ENCODE results near the gene CDYL. TPM values are rescaled to one million over a fixed set of nuclear protein-coding genes. Genes with fewer than 3 reads are reported as not detected.

Gene CDYL
- polyA plus RNA-seq, 3 donors, result 2.9 to 21.2 (median 4.2) TPM

DNA sequence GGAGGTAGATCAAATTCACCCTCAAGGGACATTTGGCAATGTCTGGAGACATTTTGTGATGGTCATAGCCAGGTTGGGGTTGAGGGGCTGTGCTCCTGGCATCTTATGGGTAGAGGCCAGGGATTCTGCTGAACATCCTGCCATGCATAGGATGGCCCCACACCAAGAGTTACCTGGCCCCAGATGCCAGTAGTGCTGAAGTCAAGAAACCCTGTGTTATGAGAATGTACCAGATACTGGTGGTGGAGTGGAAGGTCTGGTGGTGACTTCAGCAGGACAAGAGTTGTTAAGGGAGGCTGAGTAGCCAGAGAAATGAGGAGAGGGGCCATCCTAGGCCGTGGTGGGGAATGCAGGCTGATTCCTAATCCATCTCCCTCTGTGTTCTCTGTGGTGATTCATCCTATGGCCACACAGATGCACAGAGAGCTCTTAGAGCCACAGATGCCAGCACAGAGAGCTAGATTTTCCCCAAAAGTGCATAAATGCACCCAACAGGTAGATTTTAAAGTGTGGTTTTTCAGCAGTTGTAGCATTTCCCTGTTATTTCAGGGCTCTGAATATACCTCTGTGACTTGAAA lies 43.6 kb downstream of the CDYL start:
- 100% methylated on average over 1 of the region's 1 CpG for WGBS (ENCODE audit: insufficient coverage)

GRCh38 chr6:4820704-4821276 lies 44.6 kb downstream of the CDYL start:
- intact Hi-C loops (cut with micrococcal nuclease), result no loop called here
- peaks cover 2 to 10% (median 8%) of the 10 kb centered on the region in 7 donors for H3K9me3 Mint-ChIP-seq
- DNase-seq, result no peak
- H3K27ac Mint-ChIP-seq, result no peak overlapping the region
- Histone ChIP-seq H3K9ac (ENCODE audit: insufficient read depth, low read length, poor library complexity, severe bottlenecking) (no peak overlapping the region), H3K27ac (ENCODE audit: low read depth in 1 of 2, low read length in 2 of 2) (no peak overlapping the region), H3K9me3 (replicated peaks in 1 of 2; ENCODE audit: control insufficient read depth in 1 of 2, insufficient read depth in 1 of 2, low read length in 2 of 2) (peaks cover 2 to 5% of the 10 kb centered on the region in 2 donors), H4K20me1 (ENCODE audit: insufficient read depth, low read length) (peaks cover 98% of the 10 kb centered on the region), H3K27me3 (ENCODE audit: control insufficient read depth in 2 of 2, insufficient read depth in 2 of 2, low read length in 2 of 2) (no peaks in the 10 kb centered on the region), H3K36me3 (replicated peaks in 1 of 2; ENCODE audit: control insufficient read depth in 1 of 2, insufficient read depth in 2 of 2, low read length in 2 of 2) (no peaks in the 10 kb centered on the region), H3K4me1 (ENCODE audit: control insufficient read depth in 1 of 2, insufficient read depth in 2 of 2, low read length in 2 of 2) (no peaks in the 10 kb centered on the region), H3K4me3 (replicated peaks in 1 of 3; ENCODE audit: low read depth in 2 of 3, low read length in 3 of 3) (no peak overlapping the region), H3K79me2 (ENCODE audit: insufficient read depth, low read length) (peaks cover 100% of the 10 kb centered on the region), H2AFZ (ENCODE audit: insufficient read depth, low read depth, low read length, poor library complexity, severe bottlenecking) (no peak overlapping the region), H3K4me2 (replicated peaks; ENCODE audit: extremely low read depth, low read length, poor library complexity, severe bottlenecking) (no peak overlapping the region)
- peaks cover 4 to 10% of the 10 kb centered on the region in 2 donors for H3K36me3 Mint-ChIP-seq
- H3K4me1 Mint-ChIP-seq, result peaks cover 6% of the 10 kb centered on the region
- no peaks in the 10 kb centered on the region for H3K27me3 Mint-ChIP-seq (ENCODE audit: low read depth in 3 of 3)
- H3K4me3 Mint-ChIP-seq, result no peak overlapping the region
- TF ChIP-seq, protein P1, sequence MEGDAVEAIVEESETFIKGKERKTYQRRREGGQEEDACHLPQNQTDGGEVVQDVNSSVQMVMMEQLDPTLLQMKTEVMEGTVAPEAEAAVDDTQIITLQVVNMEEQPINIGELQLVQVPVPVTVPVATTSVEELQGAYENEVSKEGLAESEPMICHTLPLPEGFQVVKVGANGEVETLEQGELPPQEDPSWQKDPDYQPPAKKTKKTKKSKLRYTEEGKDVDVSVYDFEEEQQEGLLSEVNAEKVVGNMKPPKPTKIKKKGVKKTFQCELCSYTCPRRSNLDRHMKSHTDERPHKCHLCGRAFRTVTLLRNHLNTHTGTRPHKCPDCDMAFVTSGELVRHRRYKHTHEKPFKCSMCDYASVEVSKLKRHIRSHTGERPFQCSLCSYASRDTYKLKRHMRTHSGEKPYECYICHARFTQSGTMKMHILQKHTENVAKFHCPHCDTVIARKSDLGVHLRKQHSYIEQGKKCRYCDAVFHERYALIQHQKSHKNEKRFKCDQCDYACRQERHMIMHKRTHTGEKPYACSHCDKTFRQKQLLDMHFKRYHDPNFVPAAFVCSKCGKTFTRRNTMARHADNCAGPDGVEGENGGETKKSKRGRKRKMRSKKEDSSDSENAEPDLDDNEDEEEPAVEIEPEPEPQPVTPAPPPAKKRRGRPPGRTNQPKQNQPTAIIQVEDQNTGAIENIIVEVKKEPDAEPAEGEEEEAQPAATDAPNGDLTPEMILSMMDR (IDR thresholded peaks at IDR 0.05), result no peak
- WGBS (ENCODE audit: insufficient coverage), result 98% methylated on average over 4 of the region's 5 CpGs

More for the DNA sequence above, 43.6 kb downstream of the CDYL start:
- Mint-ChIP-seq H3K27me3 (ENCODE audit: low read depth in 3 of 3) (no peaks in the 10 kb centered on the region), H3K4me1 (peaks cover 6% of the 10 kb centered on the region), H3K27ac (peak overlapping the region in 2 of 7 donors; percentile 57 to 68), H3K4me3 (no peak overlapping the region), H3K9me3 (peaks cover 0 to 7% (median 4%) of the 10 kb centered on the region in 7 donors), H3K36me3 (peaks cover 4 to 10% of the 10 kb centered on the region in 2 donors)
- DNase-seq, result no peak
- no peak overlapping the region for H3K4me3 ChIP-seq (replicated peaks in 1 of 3; ENCODE audit: low read depth in 2 of 3, low read length in 3 of 3)
- intact Hi-C loops (cut with micrococcal nuclease), result no loop called here
- H3K27me3 ChIP-seq (ENCODE audit: control insufficient read depth in 2 of 2, insufficient read depth in 2 of 2, low read length in 2 of 2), result no peaks in the 10 kb centered on the region
- no peak overlapping the region for H3K9ac ChIP-seq (ENCODE audit: insufficient read depth, low read length, poor library complexity, severe bottlenecking)
- peaks cover 100% of the 10 kb centered on the region for H3K79me2 ChIP-seq (ENCODE audit: insufficient read depth, low read length)
- TF ChIP-seq, protein P1 (IDR thresholded peaks at IDR 0.05), result no peak
- H3K9me3 ChIP-seq (replicated peaks in 1 of 2; ENCODE audit: control insufficient read depth in 1 of 2, insufficient read depth in 1 of 2, low read length in 2 of 2), result no peaks in the 10 kb centered on the region
- peaks cover 98% of the 10 kb centered on the region for H4K20me1 ChIP-seq (ENCODE audit: insufficient read depth, low read length)
- H3K27ac ChIP-seq (ENCODE audit: low read depth in 1 of 2, low read length in 2 of 2), result no peak overlapping the region
- no peak overlapping the region for H2AFZ ChIP-seq (ENCODE audit: insufficient read depth, low read depth, low read length, poor library complexity, severe bottlenecking)
- no peaks in the 10 kb centered on the region for H3K36me3 ChIP-seq (replicated peaks in 1 of 2; ENCODE audit: control insufficient read depth in 1 of 2, insufficient read depth in 2 of 2, low read length in 2 of 2)
- no peak overlapping the region for H3K4me2 ChIP-seq (replicated peaks; ENCODE audit: extremely low read depth, low read length, poor library complexity, severe bottlenecking)
- no peaks in the 10 kb centered on the region for H3K4me1 ChIP-seq (ENCODE audit: control insufficient read depth in 1 of 2, insufficient read depth in 2 of 2, low read length in 2 of 2)
